ENCODE data around the gene ATP10A.

GRCh38 chr15:25691544-25692430 is 171.3 kb downstream of the ATP10A start:
- TF ChIP-seq CTCF (IDR thresholded peaks at IDR 0.05; ENCODE audit: control extremely low read depth in 1 of 3, insufficient read depth in 1 of 3, low read depth in 1 of 3, low read length in 3 of 3) (peak in 2 of 3 experiments; percentile 33 to 47; a peak in 2 of 4 replicates), SP1 (IDR thresholded peaks at IDR 0.05; ENCODE audit: low read depth, low read length) (no peak)
- TF ChIP-seq, protein P1, sequence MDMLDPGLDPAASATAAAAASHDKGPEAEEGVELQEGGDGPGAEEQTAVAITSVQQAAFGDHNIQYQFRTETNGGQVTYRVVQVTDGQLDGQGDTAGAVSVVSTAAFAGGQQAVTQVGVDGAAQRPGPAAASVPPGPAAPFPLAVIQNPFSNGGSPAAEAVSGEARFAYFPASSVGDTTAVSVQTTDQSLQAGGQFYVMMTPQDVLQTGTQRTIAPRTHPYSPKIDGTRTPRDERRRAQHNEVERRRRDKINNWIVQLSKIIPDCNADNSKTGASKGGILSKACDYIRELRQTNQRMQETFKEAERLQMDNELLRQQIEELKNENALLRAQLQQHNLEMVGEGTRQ (IDR thresholded peaks at IDR 0.05; ENCODE audit: low read length), result no peak

Data from H1 (cell line).